ENCODE measurements around the gene GTF3C4.

The GTF3C4 gene

DNA sequence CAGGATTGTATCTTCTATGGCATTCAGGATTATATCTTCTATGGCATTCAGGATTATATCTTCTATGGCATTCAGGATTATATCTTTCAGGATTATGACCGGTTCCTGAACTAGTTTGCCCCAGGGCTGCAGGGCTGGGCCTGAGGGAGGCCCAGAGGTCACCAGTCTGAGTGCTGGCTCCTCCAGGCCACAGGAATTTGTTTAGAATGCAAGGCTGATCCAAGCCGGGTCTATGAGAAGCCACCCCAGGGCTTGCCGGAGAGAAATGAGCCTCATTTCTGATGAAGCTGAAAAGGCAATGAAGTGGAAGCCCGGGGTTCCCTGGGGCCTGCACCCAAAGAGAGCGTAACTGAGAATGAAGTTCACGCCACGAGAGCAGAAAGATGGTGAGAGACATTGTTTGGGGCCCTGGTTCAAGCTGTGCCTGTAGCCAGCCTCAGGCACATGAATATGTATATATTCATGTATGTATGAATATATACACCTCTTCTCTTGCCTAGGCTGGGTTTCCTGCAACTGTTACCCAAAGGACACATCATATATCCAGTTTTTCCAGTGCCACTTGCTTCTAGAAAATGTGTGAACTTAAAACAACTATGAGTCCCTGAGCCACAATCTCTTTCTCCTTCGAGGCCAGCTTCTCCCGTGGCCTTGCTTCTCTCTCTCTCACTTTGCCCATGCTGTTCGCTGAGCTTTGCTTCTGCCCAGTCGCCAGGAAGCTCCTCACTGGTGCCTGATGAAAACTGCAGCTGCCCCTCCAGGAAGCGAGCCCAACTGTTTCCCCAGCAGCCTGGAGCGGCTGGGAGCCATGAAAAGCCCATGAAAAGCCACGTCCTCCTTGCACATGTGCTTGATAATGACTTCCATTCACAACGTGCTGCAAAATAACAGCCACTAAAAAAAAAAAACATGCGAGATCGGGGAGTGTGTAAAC, 62.3 kb downstream of the GTF3C4 start:
- DNase-seq (ENCODE audit: low spot score), result no peak

DNA sequence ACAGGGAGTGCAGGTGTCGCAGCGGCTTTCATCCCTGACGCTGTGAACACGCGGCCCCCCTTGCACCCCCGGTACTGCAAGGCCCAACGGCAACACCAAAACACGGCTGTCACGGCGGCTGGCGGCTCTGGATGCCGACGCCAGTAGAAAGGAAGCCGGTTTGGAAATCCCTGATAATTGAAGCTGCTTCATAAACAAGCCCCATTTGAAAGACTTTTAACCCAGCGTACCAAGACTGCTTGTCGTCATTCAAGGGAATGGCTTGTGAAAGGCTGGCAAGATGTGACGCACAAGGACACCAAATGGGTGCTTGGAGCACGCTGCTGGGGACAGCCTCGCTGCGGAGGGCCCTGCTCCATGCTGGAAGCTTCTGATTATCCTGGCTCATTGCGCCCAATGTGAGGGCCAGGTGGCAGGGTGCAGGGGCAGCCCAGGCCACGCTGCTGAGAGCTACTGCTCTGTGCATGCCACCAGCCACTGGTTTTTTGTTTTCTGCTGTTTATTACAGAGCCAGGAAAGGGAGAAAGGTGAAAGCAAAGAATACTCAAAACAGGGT, 63.1 kb downstream of the GTF3C4 start:
- no peak for DNase-seq (ENCODE audit: low spot score)

DNA sequence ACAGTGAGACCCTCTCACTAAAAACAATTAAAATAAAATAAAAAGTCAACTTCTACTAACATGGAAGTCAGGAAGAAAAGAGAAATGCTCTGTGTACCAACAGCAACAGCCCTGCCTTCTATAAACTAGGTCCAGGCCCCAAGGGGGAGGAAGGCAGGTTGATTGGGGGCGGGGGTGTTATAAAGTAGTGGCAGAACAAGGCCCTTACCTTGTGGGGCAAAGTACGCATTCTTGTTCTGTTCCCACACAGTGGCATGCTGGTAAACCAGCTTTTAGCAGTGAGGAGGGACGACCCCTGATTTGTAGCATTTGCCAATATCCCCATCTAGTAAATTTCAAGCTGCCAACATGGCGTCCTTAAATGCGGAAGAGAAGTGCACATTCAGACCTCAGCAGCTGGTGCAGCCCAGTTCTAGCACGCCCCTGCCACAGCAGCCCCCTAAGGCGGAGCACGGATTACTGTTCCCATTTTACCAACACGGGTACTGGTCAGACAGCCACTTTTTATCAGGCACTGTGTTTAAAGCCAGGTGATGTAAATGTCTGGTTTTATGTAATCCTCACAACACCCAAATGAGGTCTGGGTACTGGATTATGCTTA, 69.5 kb downstream of the GTF3C4 start:
- no peak for DNase-seq (ENCODE audit: low spot score)

DNA sequence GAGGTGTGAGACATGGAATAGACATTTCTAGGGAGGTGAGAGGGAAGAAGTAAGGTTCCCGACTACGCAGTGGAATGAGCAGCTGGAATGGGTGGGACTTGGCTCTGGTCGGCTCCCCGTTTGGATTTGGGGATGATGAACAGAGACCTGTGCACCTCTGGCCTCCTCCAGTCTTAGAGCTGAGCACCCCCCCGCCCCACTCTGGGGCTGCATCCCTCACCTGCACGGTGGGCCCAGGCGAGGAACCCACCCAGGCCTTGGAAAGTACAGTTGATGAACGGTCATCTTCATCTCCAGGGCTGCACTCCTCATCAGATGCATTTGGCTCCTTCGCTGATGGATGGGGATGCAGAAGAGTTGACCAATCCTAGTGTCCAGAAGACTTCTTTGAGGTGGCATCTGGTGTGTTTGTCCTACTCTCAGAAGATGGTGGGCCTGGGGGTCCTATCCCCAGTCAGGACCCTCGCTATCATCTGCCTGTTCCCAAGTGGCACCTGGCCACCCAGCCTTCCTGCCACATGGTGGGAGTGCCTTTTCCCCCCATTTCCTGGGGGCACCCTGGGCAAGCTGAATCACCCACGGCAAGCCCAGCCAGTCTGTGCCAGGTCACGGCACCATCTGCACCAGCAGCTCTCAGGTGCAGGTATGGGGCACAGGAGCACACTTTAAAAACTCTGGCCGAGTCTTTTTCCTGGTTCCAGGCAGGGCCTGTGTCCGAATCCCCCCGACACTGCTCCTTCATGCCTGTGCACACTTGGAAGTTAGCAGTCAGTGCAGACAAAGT, 70.5 kb downstream of the GTF3C4 start:
- DNase-seq (ENCODE audit: low spot score), result no peak

DNA sequence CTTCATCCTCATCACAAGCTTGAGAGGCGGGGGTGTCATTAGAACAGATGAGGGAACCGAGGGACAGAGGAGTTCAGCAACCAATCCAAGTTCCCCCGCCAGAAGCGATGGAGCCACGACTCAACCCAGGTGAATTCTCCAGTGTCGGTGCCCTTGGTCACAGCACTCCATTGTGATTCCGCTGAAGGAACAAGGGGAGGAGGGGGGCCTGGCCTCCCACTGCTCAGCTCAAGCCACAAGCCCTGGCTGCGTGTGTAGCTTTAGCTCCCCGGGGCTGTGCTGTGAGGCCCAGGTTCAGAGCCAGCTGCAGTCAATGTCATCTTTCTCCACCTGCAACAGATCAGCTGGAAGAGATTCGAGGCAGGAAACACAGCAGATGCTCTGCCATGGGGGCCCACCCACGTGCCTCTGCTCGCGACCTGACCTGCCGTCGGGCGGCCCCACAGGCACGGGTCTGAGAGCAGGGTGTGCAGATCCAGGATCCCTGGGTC, 72.6 kb downstream of the GTF3C4 start:
- DNase-seq (ENCODE audit: low spot score), result no peak

DNA sequence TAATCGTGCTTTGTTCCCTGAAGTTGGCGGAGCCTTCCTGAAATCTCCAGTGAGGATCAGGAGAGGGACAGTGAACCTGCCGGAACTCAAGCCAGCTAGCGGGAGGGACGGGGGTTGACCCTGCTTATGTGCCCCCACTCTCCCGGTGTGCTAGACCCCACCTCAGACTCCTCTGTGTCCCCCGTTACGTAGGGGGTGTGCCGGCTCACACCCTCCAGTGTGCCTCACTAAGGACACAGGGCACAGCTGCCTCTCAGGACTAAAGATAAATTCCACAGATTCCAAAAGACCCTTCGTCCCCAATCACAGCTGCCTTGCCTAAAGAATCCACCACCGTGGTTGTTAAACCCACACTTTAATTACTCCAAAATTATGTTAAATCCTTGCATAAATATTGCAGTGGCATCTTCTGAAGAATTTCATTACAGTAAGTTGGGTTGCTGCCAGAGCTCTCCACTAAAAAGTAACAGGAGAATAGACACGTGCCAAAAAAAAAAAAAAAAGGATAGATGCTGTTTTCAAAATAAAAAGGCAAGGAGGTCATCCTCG, 73.7 kb downstream of the GTF3C4 start:
- DNase-seq (ENCODE audit: low spot score), result no peak

Measured in CD4-positive, alpha-beta T cell treated with Interleukin-15 for 4 hours (primary cell).